ENCODE results near the gene UST. TPM values are rescaled to one million over a fixed set of nuclear protein-coding genes. Genes with fewer than 3 reads are reported as not detected.

The UST gene
- total RNA-seq, 2 donors from 2014 or later, result 24.2 to 30.8 TPM

DNA sequence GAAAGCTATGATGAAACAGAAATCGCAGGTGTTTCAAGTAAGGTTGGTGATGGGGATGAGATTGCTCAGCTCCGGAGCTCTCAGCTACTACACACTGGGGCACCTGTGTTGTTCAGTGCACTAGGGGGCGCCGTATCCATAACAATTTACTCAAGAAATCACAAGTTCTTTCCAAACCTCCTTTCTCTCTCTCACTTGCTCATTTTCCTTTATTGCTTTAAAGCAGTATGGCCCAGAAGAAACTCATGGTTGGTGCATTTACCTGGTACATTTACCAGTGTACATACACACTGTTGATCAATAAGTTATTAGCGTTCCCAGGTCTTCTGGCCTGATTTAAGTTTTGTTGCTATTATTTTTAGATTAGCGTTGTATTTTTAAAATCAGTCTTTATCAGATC lies 335.5 kb downstream of the UST start:
- Histone ChIP-seq H3K4me3 (no peak overlapping the region), H3K9me3 (no peaks in the 10 kb centered on the region), H3K27me3 (replicated peaks; ENCODE audit: insufficient read depth) (no peaks in the 10 kb centered on the region), H3K27ac (no peak overlapping the region), H3K36me3 (no peaks in the 10 kb centered on the region), H3K4me1 (ENCODE audit: control insufficient read depth in 1 of 2, low read depth in 2 of 2) (peaks cover 21 to 47% of the 10 kb centered on the region in 2 donors)
- TF ChIP-seq, protein P1, sequence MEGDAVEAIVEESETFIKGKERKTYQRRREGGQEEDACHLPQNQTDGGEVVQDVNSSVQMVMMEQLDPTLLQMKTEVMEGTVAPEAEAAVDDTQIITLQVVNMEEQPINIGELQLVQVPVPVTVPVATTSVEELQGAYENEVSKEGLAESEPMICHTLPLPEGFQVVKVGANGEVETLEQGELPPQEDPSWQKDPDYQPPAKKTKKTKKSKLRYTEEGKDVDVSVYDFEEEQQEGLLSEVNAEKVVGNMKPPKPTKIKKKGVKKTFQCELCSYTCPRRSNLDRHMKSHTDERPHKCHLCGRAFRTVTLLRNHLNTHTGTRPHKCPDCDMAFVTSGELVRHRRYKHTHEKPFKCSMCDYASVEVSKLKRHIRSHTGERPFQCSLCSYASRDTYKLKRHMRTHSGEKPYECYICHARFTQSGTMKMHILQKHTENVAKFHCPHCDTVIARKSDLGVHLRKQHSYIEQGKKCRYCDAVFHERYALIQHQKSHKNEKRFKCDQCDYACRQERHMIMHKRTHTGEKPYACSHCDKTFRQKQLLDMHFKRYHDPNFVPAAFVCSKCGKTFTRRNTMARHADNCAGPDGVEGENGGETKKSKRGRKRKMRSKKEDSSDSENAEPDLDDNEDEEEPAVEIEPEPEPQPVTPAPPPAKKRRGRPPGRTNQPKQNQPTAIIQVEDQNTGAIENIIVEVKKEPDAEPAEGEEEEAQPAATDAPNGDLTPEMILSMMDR (IDR thresholded peaks at IDR 0.05), result peak; percentile 67
- DNase-seq (ENCODE audit: low spot score), result peak; percentile 61
- no peak for ATAC-seq (ENCODE audit: insufficient number of reproducible peaks, low FRiP score, low read depth)

DNA sequence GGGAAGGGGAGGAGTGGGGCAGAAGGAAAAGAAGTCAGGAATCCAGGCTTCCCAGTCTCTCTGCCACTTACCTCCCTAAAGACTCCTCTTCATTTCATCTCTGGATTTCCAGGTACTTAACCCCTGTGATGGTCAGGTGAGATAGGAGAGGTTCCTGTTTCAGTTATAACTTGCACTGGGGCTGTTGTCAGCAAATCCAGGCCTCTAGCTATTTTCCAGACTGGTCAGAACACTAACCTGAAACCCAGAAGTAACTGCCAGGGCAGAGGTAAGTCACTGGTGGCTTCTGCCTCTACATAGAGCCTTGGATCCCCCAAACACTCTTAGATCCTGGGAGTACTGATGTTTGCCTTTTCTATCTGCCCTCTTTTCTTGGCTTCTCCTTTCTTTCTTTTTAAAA lies 337.2 kb downstream of the UST start:
- DNase-seq (ENCODE audit: low spot score) (no peak), ATAC-seq (ENCODE audit: insufficient number of reproducible peaks, low FRiP score, low read depth) (no peak)
- H3K9me3 ChIP-seq, result no peaks in the 10 kb centered on the region
- TF ChIP-seq, protein P1 (IDR thresholded peaks at IDR 0.05), result no peak
- no peaks in the 10 kb centered on the region for H3K36me3 ChIP-seq
- H3K27ac ChIP-seq, result no peak overlapping the region
- no peak overlapping the region for H3K4me3 ChIP-seq
- no peaks in the 10 kb centered on the region for H3K27me3 ChIP-seq (replicated peaks; ENCODE audit: insufficient read depth)
- H3K4me1 ChIP-seq (ENCODE audit: control insufficient read depth in 1 of 2, low read depth in 2 of 2), result peaks cover 21 to 31% of the 10 kb centered on the region in 2 donors

DNA sequence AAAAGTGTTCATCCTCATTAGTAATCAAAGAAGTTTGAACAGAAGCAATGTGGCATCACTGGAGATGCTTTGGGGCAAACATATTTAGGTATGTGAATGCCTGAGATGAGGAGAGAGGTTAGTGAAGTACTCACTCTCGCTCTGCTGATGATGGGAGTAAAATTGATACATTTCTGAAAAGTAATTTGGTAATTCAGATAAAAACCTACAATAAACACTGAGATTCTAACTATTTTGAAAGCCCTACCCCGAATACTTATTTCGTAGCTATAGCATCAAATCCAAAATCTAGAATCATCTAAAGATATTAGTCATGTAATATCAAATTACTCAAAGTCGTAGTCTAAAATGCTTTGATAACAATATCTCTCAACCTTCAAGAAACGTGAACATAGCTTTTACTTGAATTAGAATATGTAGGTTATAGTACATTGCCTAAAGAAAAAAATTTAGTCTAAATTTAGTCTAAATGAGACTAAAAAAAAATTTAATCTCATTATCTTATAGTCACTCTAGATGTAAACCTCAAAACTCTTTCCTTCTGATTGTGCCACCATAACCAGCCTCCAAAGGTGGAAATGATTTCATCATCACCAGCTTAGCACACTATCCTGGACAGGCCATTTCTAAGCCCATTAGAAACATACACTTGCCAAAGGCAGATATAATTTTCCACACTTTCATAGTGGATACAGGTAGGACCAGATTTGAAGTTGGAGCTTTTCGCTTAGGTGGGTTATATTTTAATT lies 338.2 kb downstream of the UST start:
- Histone ChIP-seq H3K36me3 (no peaks in the 10 kb centered on the region), H3K4me3 (no peak overlapping the region), H3K9me3 (no peaks in the 10 kb centered on the region), H3K4me1 (ENCODE audit: control insufficient read depth in 1 of 2, low read depth in 2 of 2) (peaks cover 12 to 21% of the 10 kb centered on the region in 2 donors), H3K27ac (no peak overlapping the region), H3K27me3 (replicated peaks; ENCODE audit: insufficient read depth) (no peaks in the 10 kb centered on the region)
- no peak for ATAC-seq (ENCODE audit: insufficient number of reproducible peaks, low FRiP score, low read depth)
- TF ChIP-seq, protein P1 (IDR thresholded peaks at IDR 0.05), result no peak
- DNase-seq (ENCODE audit: low spot score), result no peak

DNA sequence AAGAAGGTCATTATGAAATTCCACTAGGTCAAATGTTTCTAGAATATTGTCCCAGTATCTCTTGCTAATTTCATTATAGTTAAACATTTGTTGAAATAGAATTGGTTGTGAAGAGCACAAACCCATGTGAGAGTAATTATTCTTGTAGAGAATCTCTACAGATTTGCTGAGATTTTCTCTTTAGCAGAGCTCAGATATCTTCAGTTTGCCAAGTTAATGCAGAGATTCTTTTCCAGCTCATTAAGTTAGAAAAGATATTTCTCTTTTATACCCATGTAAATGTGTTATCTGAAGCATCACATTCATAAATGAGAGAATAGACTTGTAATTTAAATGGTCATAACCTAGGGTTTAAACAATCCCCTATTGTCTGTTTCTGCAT lies 338.7 kb downstream of the UST start:
- Histone ChIP-seq H3K36me3 (no peaks in the 10 kb centered on the region), H3K9me3 (no peaks in the 10 kb centered on the region), H3K27ac (no peak overlapping the region), H3K27me3 (replicated peaks; ENCODE audit: insufficient read depth) (no peaks in the 10 kb centered on the region), H3K4me3 (no peak overlapping the region), H3K4me1 (ENCODE audit: control insufficient read depth in 1 of 2, low read depth in 2 of 2) (peaks cover 7 to 16% of the 10 kb centered on the region in 2 donors)
- DNase-seq (ENCODE audit: low spot score), result no peak
- no peak for ATAC-seq (ENCODE audit: insufficient number of reproducible peaks, low FRiP score, low read depth)
- TF ChIP-seq, protein P1 (IDR thresholded peaks at IDR 0.05), result no peak

DNA sequence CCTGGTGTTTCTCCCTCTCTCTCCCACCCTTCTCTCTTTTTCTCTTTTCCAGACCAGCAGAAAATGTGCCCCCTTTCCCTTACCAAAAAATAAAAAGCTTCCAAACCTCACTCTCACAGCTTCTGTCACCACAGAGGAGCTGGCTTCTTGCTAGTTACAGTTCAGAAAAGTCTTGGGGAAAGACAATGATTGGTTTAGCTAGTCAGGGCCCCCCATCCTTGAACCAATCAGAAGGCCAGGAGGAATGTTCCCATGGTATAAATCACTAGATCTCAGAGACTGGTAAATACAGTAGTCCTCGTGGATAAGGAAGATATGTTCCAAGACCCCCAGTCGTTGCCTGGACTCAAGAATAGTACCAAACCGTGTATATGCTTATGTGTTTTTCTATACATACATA lies 339.5 kb downstream of the UST start:
- TF ChIP-seq, protein P1 (IDR thresholded peaks at IDR 0.05), result no peak
- DNase-seq (ENCODE audit: low spot score) (no peak), ATAC-seq (ENCODE audit: insufficient number of reproducible peaks, low FRiP score, low read depth) (no peak)
- Histone ChIP-seq H3K9me3 (no peaks in the 10 kb centered on the region), H3K4me1 (ENCODE audit: control insufficient read depth in 1 of 2, low read depth in 2 of 2) (peaks cover 0 to 7% of the 10 kb centered on the region in 2 donors), H3K27ac (no peak overlapping the region), H3K27me3 (replicated peaks; ENCODE audit: insufficient read depth) (no peaks in the 10 kb centered on the region), H3K4me3 (no peak overlapping the region), H3K36me3 (no peaks in the 10 kb centered on the region)

All from thoracic aorta (tissue), 2 donors.